GM12878 (cell line): ENCODE results near the gene SOBP. TPM values are rescaled to one million over a fixed set of nuclear protein-coding genes. Genes with fewer than 3 reads are reported as not detected.

Experiments
- ATAC-seq: fragments of 200-7000 bp; cut with Tn5 transposase; 3 replicates; pipeline ENCODE4 v1.9.1; 2020; ENCODE audit warnings: mild to moderate bottlenecking, moderate library complexity
- BruUV-seq: library from RNA; stranded (reverse); fragments of 400-500 nt; replicated peaks from 2 replicates; lab custom pipeline; 2021; lab: Mats Ljungman, UMichigan
- CTCF ChIA-PET: fragments of 300-600 bp; sonication (Branson Sonifier 250); formaldehyde crosslinking; extraction: SDS; loops from one replicate; lab custom pipeline; 2021; ENCODE audit warnings: inconsistent platforms; lab: Yijun Ruan, JAX
- POLR2A ChIA-PET: fragments of 350-600 bp; formaldehyde crosslinking; extraction: SDS; loops from one replicate; lab custom pipeline; 2021; ENCODE audit warnings: inconsistent platforms; lab: Charles Lee
- RAD21 ChIA-PET: fragments of 300-600 bp; sonication (Branson Sonifier 250); formaldehyde crosslinking; loops from one replicate; lab custom pipeline; 2023; ENCODE audit warnings: antibody characterized with exemption; ENCODE audit not compliant: unreplicated experiment; lab: Charles Lee
- SMC1A ChIA-PET: fragments of 300-600 bp; sonication (Branson Sonifier 250); formaldehyde crosslinking; loops from one replicate; lab custom pipeline; 2023; ENCODE audit not compliant: unreplicated experiment, uncharacterized antibody; lab: Charles Lee
- DNase-seq: peaks from one replicate; pipeline ENCODE4 v3.0.0-alpha.2; 2011; ENCODE audit warnings: low read depth, low spot score
- FAIRE-seq: peaks from 3 replicates; lab custom pipeline; 2011; peaks lifted over from hg19 to GRCh38; lab: Jason Lieb, UNC
- H2AFZ ChIP-seq: 2 replicates; pipeline ENCODE4 v1.6.0; 2011; ENCODE audit warnings: low read depth, low read length, control low read depth; ENCODE audit not compliant: control insufficient read depth
- H3K27ac ChIP-seq: 2 replicates; pipeline ENCODE4 v1.5.1; 2011; ENCODE audit warnings: control low read depth; ENCODE audit not compliant: control insufficient read depth, insufficient read depth
- H3K27me3 ChIP-seq, 2 experiments: replicated peaks in 1 of 2; 2 replicates each; pipeline versions ENCODE4 v1.6.0 to v1.6.1; 2011; ENCODE audit warnings: low read length in 1 of 2; ENCODE audit not compliant: control insufficient read depth in 2 of 2, insufficient read depth in 2 of 2
- H3K36me3 ChIP-seq, 2 experiments: 2 replicates each; pipeline ENCODE4 v1.5.1; 2011; ENCODE audit warnings: low read length in 1 of 2; ENCODE audit not compliant: control insufficient read depth in 2 of 2, insufficient read depth in 2 of 2
- H3K4me1 ChIP-seq: 2 replicates; pipeline ENCODE4 v1.6.1; 2011; ENCODE audit warnings: mild to moderate bottlenecking, low read length, moderate library complexity, mixed read lengths; ENCODE audit not compliant: control insufficient read depth, insufficient read depth
- H3K4me2 ChIP-seq: 2 replicates; pipeline ENCODE4 v1.6.0; 2011; ENCODE audit warnings: control low read depth; ENCODE audit not compliant: control insufficient read depth, insufficient read depth
- H3K4me3 ChIP-seq: fragments of 200-600 bp; sonication (generic); 2 replicates; pipeline ENCODE4 v1.5.1; 2016
- H3K79me2 ChIP-seq: 2 replicates; pipeline ENCODE4 v1.6.0; 2011; ENCODE audit warnings: low read length; ENCODE audit not compliant: control insufficient read depth, insufficient read depth
- H3K9ac ChIP-seq: 2 replicates; pipeline ENCODE4 v1.8.0; 2011; ENCODE audit warnings: low read length, control low read depth, mixed read lengths; ENCODE audit not compliant: control insufficient read depth, insufficient read depth
- H3K9me3 ChIP-seq: replicated peaks from 3 replicates; pipeline ENCODE4 v1.5.1; 2011; ENCODE audit warnings: mild to moderate bottlenecking, low read length; ENCODE audit not compliant: control insufficient read depth, insufficient read depth
- H4K20me1 ChIP-seq: 2 replicates; pipeline ENCODE4 v1.6.0; 2011; ENCODE audit not compliant: control insufficient read depth, insufficient read depth
- CREB1 ChIP-seq: IDR thresholded peaks from 2 replicates; pipeline ENCODE4 v1.6.1; 2012; ENCODE audit warnings: low read depth, mild to moderate bottlenecking, inconsistent platforms
- HCFC1 ChIP-seq: fragments of 150-350 bp; IDR thresholded peaks from 2 replicates; pipeline ENCODE4 v1.6.1; 2014; ENCODE audit warnings: low read length
- HDAC2 ChIP-seq: fragments of 200-600 bp; sonication (generic); IDR thresholded peaks from 2 replicates; pipeline ENCODE4 v1.6.1; 2017
- IKZF1 ChIP-seq: fragments of 450-650 bp; conservative IDR thresholded peaks from 2 replicates; pipeline ENCODE4 v1.6.1; 2017; ENCODE audit warnings: antibody characterized with exemption, mild to moderate bottlenecking
- JUNB ChIP-seq: IDR thresholded peaks from 2 replicates; pipeline ENCODE4 v1.6.1; 2016; ENCODE audit warnings: antibody characterized with exemption, mild to moderate bottlenecking
- MEF2B ChIP-seq: fragments of 450-650 bp; IDR thresholded peaks from 2 replicates; pipeline ENCODE4 v1.6.1; 2018; ENCODE audit warnings: mild to moderate bottlenecking, moderate library complexity; ENCODE audit not compliant: partially characterized antibody, poor library complexity, severe bottlenecking
- MTA3 ChIP-seq: IDR thresholded peaks from 2 replicates; pipeline ENCODE4 v1.6.1; 2012; ENCODE audit warnings: low read length, inconsistent platforms, borderline replicate concordance
- POU2F2 ChIP-seq: IDR thresholded peaks from 3 replicates; pipeline ENCODE4 v1.6.1; 2011; ENCODE audit warnings: low read depth, mild to moderate bottlenecking, low read length, borderline replicate concordance
- SP1 ChIP-seq: IDR thresholded peaks from one replicate; pipeline ENCODE4 v1.6.1; 2011; ENCODE audit warnings: low read depth, low read length
- SPI1 ChIP-seq: IDR thresholded peaks from 2 replicates; pipeline ENCODE4 v1.6.1; 2011; ENCODE audit warnings: low read depth, mild to moderate bottlenecking, low read length, moderate library complexity, borderline replicate concordance; ENCODE audit not compliant: insufficient read depth
- SUPT20H ChIP-seq: IDR thresholded peaks from 2 replicates; pipeline ENCODE4 v1.6.1; 2011; ENCODE audit warnings: low read depth, mild to moderate bottlenecking, low read length, moderate library complexity, borderline replicate concordance; ENCODE audit not compliant: control insufficient read depth
- WGBS: methylation state at CpG from one replicate; pipeline ENCODE4 v1.1.6; 2016; ENCODE audit warnings: low lambda C conversion rate; ENCODE audit not compliant: insufficient replicate concordance, insufficient coverage; ENCODE audit errors: missing lambda C conversion rate; 5-methylcytosine and 5-hydroxymethylcytosine counted together
- in situ Hi-C: fragments of 300-500 bp; cut with MboI; formaldehyde crosslinking; loops from 9 replicates; pipeline ENCODE4 v1.14.3; 2018; ENCODE audit warnings: mixed read lengths
- intact Hi-C: fragments of 100-400 bp; cut with micrococcal nuclease; formaldehyde crosslinking; loops from one replicate; pipeline ENCODE4 v1.14.2; 2022; ENCODE audit not compliant: unreplicated experiment
- polyA plus RNA-seq, 11 experiments: library from polyadenylated mRNA; depleted of rRNA in 4 of 11; unstranded in 6 of 11; stranded (reverse) in 5 of 11; fragments of >200 nt; fragmentation: Nextera tagmentation in 4 of 11; fragmentation: Illumina TruSeq in 1 of 11; extraction: Ambion mirVana in 4 of 11; extraction: Trizol in 1 of 11; gene quantifications; 1 replicate in 1 of 11; 2 replicates in 10 of 11; pipeline versions ENCODE4 v1.2.1 to v1.2.3, GENCODE V29; 2011 to 2016; ENCODE audit warnings: inconsistent platforms in 2 of 11, missing spikeins in 2 of 11, low read depth in 1 of 11
- total RNA-seq, 4 experiments: library from RNA; depleted of rRNA in 3 of 4; stranded (reverse); fragments of >200 nt in 3 of 4; fragmentation: Illumina TruSeq in 1 of 4; extraction: Trizol in 1 of 4; gene quantifications; 2 replicates each; pipeline versions ENCODE4 v1.2.1 to v1.2.3, GENCODE V29; 2013 to 2021
- TF ChIP-seq, protein P1 (sequence below): IDR thresholded peaks from 2 replicates; pipeline ENCODE4 v1.6.1; 2012; ENCODE audit warnings: low read depth, low read length, improper control_type of control experiment
- TF ChIP-seq, protein P2 (sequence below), 3 experiments: IDR thresholded peaks in 2 of 3; conservative IDR thresholded peaks in 1 of 3; 2 replicates each; pipeline ENCODE4 v1.5.1; 2011; ENCODE audit warnings: low read depth in 3 of 3, low read length in 3 of 3, mild to moderate bottlenecking in 3 of 3, control low read depth in 2 of 3, moderate library complexity in 2 of 3, inconsistent platforms in 1 of 3, mixed read lengths in 1 of 3; ENCODE audit not compliant: control insufficient read depth in 2 of 3, insufficient read depth in 1 of 3; ENCODE audit errors: extremely low read depth in 1 of 3

The SOBP gene
- total and polyA plus RNA-seq, 10 of the 15 experiments (the other 5 are each of a cell fraction or from before 2014, with no cell fraction given): 0.49 to 1.9 (median 0.78) TPM

DNA sequence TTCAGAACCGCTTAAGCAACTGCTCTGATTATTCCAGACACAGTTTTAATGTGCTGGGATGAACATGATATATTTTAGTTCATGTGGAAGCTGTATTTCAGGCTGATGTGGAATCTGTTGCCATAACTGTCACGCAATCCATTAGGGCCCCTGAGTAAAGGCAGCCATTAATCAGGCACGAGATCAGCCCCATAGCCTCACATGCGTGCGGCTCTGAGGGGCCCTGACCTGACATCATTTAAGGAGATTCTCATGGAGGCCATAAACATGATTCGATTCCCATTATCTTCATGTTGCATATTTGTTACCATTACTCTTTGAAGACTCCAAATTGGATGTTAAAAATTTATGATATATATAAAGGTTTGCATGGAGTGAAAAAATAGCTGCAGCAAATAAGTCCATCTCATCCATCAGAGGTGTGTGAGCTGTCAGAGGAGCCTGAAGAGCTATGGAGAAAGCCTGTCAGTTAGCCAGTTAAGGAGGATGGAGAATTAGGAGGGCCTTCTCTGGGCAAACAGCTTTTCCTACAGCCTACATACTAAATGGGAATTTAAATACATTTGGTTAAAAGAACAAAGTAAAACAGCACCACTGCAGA lies 89.6 kb downstream of the SOBP start:
- 42% methylated on average over 6 of the region's 6 CpGs for WGBS

DNA sequence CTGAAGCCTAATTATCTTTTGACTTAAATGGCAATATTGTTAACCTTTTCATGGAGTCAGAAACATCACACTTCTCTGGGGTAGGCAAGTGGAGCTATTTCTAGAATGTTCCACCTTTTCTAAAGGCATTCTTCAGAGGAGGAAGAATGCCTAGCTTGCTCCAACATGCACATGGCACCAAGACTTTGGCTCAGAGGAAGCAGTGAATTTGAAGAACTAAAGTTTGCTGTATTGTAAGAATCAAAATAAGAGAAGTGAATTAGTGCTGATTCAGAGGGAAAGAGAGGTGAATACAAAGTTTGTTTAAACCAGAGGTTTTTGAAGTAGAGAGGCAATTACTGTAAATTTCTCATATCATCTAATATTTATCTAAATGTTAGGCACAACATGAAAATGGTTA lies 92.2 kb downstream of the SOBP start:
- H3K36me3 ChIP-seq: no peaks in the 10 kb centered on the region
- FAIRE-seq (no peak), ATAC-seq (no peak), DNase-seq (no peak)
- RAD21 ChIA-PET: no interaction called here
- in situ Hi-C loops: no loop called here
- no peaks in the 10 kb centered on the region for H3K79me2 ChIP-seq
- no TSS peak for BruUV-seq
- no peak overlapping the region for H3K4me2 ChIP-seq
- H3K4me1 ChIP-seq: no peaks in the 10 kb centered on the region
- H3K27ac ChIP-seq: no peak overlapping the region
- no peaks in the 10 kb centered on the region for H4K20me1 ChIP-seq
- H3K4me3 ChIP-seq: no peak overlapping the region
- H3K9me3 ChIP-seq: no peaks in the 10 kb centered on the region
- POLR2A ChIA-PET: interaction anchor here (0.5 kb wide), 1 partner anchor 437 kb away, joined by 3 read pairs; no protein-coding TSS in a partner anchor
- no peak overlapping the region for H2AFZ ChIP-seq
- intact Hi-C loops: no loop called here
- H3K9ac ChIP-seq: no peak overlapping the region
- SMC1A ChIA-PET: interaction anchor here (0.8 to 1.2 kb wide), 2 partner anchors 10 to 264 kb away, joined by 3 read pairs; no protein-coding TSS in a partner anchor
- H3K27me3 ChIP-seq: peaks cover 1 to 3% of the 10 kb centered on the region in 2 experiments; a peak in 1 of 4 replicates
- CTCF ChIA-PET: no interaction called here
- TF ChIP-seq MEF2B: no peak
- TF ChIP-seq POU2F2: no peak
- TF ChIP-seq SPI1: no peak
- TF ChIP-seq HCFC1: no peak
- TF ChIP-seq CREB1: no peak
- no peak for TF ChIP-seq IKZF1
- TF ChIP-seq, protein P1, sequence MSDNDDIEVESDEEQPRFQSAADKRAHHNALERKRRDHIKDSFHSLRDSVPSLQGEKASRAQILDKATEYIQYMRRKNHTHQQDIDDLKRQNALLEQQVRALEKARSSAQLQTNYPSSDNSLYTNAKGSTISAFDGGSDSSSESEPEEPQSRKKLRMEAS: no peak
- TF ChIP-seq SP1: no peak
- TF ChIP-seq HDAC2: no peak
- TF ChIP-seq MTA3: no peak
- TF ChIP-seq SUPT20H: no peak

More for the DNA sequence above, 89.6 kb downstream of the SOBP start:
- CTCF ChIA-PET: no interaction called here
- in situ Hi-C loops: no loop called here
- SMC1A ChIA-PET: no interaction called here
- Histone ChIP-seq H2AFZ (no peak overlapping the region), H4K20me1 (no peaks in the 10 kb centered on the region), H3K4me3 (no peak overlapping the region), H3K36me3 (no peaks in the 10 kb centered on the region), H3K27me3 (peaks cover 0 to 3% of the 10 kb centered on the region in 2 experiments; a peak in 2 of 4 replicates), H3K4me1 (no peaks in the 10 kb centered on the region), H3K79me2 (no peaks in the 10 kb centered on the region), H3K27ac (no peak overlapping the region), H3K9me3 (no peaks in the 10 kb centered on the region), H3K4me2 (no peak overlapping the region), H3K9ac (no peak overlapping the region)
- FAIRE-seq (no peak), DNase-seq (no peak), ATAC-seq (no peak)
- TF ChIP-seq JUNB (no peak), HDAC2 (no peak), POU2F2 (no peak)
- TF ChIP-seq, protein P2, sequence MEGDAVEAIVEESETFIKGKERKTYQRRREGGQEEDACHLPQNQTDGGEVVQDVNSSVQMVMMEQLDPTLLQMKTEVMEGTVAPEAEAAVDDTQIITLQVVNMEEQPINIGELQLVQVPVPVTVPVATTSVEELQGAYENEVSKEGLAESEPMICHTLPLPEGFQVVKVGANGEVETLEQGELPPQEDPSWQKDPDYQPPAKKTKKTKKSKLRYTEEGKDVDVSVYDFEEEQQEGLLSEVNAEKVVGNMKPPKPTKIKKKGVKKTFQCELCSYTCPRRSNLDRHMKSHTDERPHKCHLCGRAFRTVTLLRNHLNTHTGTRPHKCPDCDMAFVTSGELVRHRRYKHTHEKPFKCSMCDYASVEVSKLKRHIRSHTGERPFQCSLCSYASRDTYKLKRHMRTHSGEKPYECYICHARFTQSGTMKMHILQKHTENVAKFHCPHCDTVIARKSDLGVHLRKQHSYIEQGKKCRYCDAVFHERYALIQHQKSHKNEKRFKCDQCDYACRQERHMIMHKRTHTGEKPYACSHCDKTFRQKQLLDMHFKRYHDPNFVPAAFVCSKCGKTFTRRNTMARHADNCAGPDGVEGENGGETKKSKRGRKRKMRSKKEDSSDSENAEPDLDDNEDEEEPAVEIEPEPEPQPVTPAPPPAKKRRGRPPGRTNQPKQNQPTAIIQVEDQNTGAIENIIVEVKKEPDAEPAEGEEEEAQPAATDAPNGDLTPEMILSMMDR (IDR thresholded peaks at IDR 0.05 in 2 of 3, conservative IDR thresholded peaks at IDR 0.05 in 1 of 3; ENCODE audit: control insufficient read depth in 2 of 3, extremely low read depth in 1 of 3, insufficient read depth in 1 of 3, low read depth in 3 of 3, low read length in 3 of 3): no peak
- RAD21 ChIA-PET: interaction anchor here (0.6 kb wide), 2 partner anchors 12 to 18 kb away, joined by 3 to 4 read pairs; no protein-coding TSS in a partner anchor
- POLR2A ChIA-PET: no interaction called here
- no TSS peak for BruUV-seq
- intact Hi-C loops: no loop called here
